Hepatocyte (in vitro differentiated cells): ENCODE measurements around the gene PDZRN4. TPM values are rescaled to one million over a fixed set of nuclear protein-coding genes. Genes with fewer than 3 reads are reported as not detected.

Experiments
- DNase-seq: peaks from one replicate; pipeline ENCODE4 v3.0.0-alpha.2; 2016; ENCODE audit warnings: low spot score
- H2AFZ ChIP-seq: fragments of 200-600 bp; sonication (generic); 2 replicates; pipeline ENCODE4 v1.6.0; 2016; ENCODE audit warnings: antibody characterized with exemption, mild to moderate bottlenecking
- H3K27ac ChIP-seq: fragments of 200-600 bp; sonication (generic); 2 replicates; pipeline ENCODE4 v1.5.1; 2016; ENCODE audit warnings: mild to moderate bottlenecking
- H3K27me3 ChIP-seq: fragments of 200-600 bp; sonication (generic); 2 replicates; pipeline ENCODE4 v1.6.1; 2016
- H3K36me3 ChIP-seq: fragments of 200-600 bp; sonication (generic); replicated peaks from 2 replicates; pipeline ENCODE4 v1.5.1; 2016; ENCODE audit warnings: low read depth; ENCODE audit not compliant: insufficient read depth
- H3K4me1 ChIP-seq: fragments of 200-600 bp; sonication (generic); 2 replicates; pipeline ENCODE4 v1.5.1; 2016; ENCODE audit warnings: mild to moderate bottlenecking, moderate library complexity; ENCODE audit not compliant: insufficient read depth
- H3K4me2 ChIP-seq: fragments of 200-600 bp; sonication (generic); 2 replicates; pipeline ENCODE4 v1.6.0; 2016
- H3K4me3 ChIP-seq: fragments of 200-600 bp; sonication (generic); 2 replicates; pipeline ENCODE4 v1.5.1; 2016; ENCODE audit warnings: mild to moderate bottlenecking
- H3K79me2 ChIP-seq: fragments of 200-600 bp; sonication (generic); 2 replicates; pipeline ENCODE4 v1.6.0; 2017; ENCODE audit warnings: mild to moderate bottlenecking
- H3K9me2 ChIP-seq: fragments of 200-600 bp; sonication (generic); replicated peaks from 2 replicates; pipeline ENCODE4 v1.6.0; 2017; ENCODE audit warnings: mild to moderate bottlenecking; ENCODE audit not compliant: insufficient read depth
- H3K9me3 ChIP-seq: fragments of 200-600 bp; sonication (generic); 2 replicates; pipeline ENCODE4 v1.5.1; 2016; ENCODE audit warnings: low read depth, mild to moderate bottlenecking
- H4K20me1 ChIP-seq: fragments of 200-600 bp; sonication (generic); 2 replicates; pipeline ENCODE4 v1.6.0; 2016; ENCODE audit warnings: mild to moderate bottlenecking; ENCODE audit not compliant: insufficient read depth, poor library complexity, severe bottlenecking
- EZH2 ChIP-seq: fragments of 200-600 bp; sonication (generic); IDR thresholded peaks from 2 replicates; pipeline ENCODE4 v1.6.1; 2016; ENCODE audit warnings: antibody characterized with exemption, mild to moderate bottlenecking, borderline replicate concordance
- EZH2phosphoT487 ChIP-seq: fragments of 200-600 bp; sonication (generic); IDR thresholded peaks from one replicate; pipeline ENCODE4 v1.6.1; 2018; ENCODE audit warnings: antibody characterized with exemption, mild to moderate bottlenecking, low read depth, moderate library complexity; ENCODE audit not compliant: unreplicated experiment, severe bottlenecking
- WGBS: methylation state at CpG from one replicate; pipeline ENCODE4 v1.1.6; 2016; ENCODE audit warnings: low lambda C conversion rate; ENCODE audit errors: missing lambda C conversion rate; 5-methylcytosine and 5-hydroxymethylcytosine counted together
- polyA plus RNA-seq: library from polyadenylated mRNA; unstranded; fragments of >200 nt; fragmentation: Nextera tagmentation; extraction: Ambion mirVana; gene quantifications from 2 replicates; pipeline ENCODE4 v1.2.1, GENCODE V29; 2016
- total RNA-seq: library from RNA; depleted of rRNA; stranded (reverse); fragments of >200 nt; gene quantifications from 2 replicates; pipeline ENCODE4 v1.2.3, GENCODE V29; 2014
- TF ChIP-seq, protein P1 (sequence below): fragments of 200-600 bp; sonication (generic); IDR thresholded peaks from 2 replicates; pipeline ENCODE4 v1.5.1; 2016; ENCODE audit warnings: antibody characterized with exemption, mild to moderate bottlenecking; ENCODE audit not compliant: poor library complexity

The PDZRN4 gene
- total and polyA plus RNA-seq, 2 experiments from 2014 or later: 2.2 to 2.3 TPM

GRCh38 chr12:41224066-41224465 is 35.9 kb downstream of the PDZRN4 start:
- no peak for DNase-seq
- Histone ChIP-seq H3K27ac (no peak overlapping the region), H4K20me1 (no peaks in the 10 kb centered on the region), H3K9me2 (no peaks in the 10 kb centered on the region), H3K9me3 (no peaks in the 10 kb centered on the region), H3K79me2 (no peaks in the 10 kb centered on the region), H3K4me2 (no peak overlapping the region), H3K4me1 (no peaks in the 10 kb centered on the region), H2AFZ (no peak overlapping the region), H3K4me3 (no peak overlapping the region), H3K27me3 (no peaks in the 10 kb centered on the region), H3K36me3 (no peaks in the 10 kb centered on the region)
- 35% methylated on average over 1 of the region's 1 CpG for WGBS
- TF ChIP-seq, protein P1, sequence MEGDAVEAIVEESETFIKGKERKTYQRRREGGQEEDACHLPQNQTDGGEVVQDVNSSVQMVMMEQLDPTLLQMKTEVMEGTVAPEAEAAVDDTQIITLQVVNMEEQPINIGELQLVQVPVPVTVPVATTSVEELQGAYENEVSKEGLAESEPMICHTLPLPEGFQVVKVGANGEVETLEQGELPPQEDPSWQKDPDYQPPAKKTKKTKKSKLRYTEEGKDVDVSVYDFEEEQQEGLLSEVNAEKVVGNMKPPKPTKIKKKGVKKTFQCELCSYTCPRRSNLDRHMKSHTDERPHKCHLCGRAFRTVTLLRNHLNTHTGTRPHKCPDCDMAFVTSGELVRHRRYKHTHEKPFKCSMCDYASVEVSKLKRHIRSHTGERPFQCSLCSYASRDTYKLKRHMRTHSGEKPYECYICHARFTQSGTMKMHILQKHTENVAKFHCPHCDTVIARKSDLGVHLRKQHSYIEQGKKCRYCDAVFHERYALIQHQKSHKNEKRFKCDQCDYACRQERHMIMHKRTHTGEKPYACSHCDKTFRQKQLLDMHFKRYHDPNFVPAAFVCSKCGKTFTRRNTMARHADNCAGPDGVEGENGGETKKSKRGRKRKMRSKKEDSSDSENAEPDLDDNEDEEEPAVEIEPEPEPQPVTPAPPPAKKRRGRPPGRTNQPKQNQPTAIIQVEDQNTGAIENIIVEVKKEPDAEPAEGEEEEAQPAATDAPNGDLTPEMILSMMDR: no peak
- no peak for TF ChIP-seq EZH2
- TF ChIP-seq EZH2phosphoT487: no peak

GRCh38 chr12:41225179-41225578 is 37.1 kb downstream of the PDZRN4 start:
- Histone ChIP-seq H3K4me1 (no peaks in the 10 kb centered on the region), H3K4me3 (no peak overlapping the region), H3K9me2 (no peaks in the 10 kb centered on the region), H3K79me2 (no peaks in the 10 kb centered on the region), H2AFZ (no peak overlapping the region), H3K27ac (no peak overlapping the region), H3K9me3 (no peaks in the 10 kb centered on the region), H4K20me1 (no peaks in the 10 kb centered on the region), H3K27me3 (no peaks in the 10 kb centered on the region), H3K4me2 (no peak overlapping the region), H3K36me3 (no peaks in the 10 kb centered on the region)
- TF ChIP-seq, protein P1: no peak
- no peak for TF ChIP-seq EZH2
- TF ChIP-seq EZH2phosphoT487: no peak
- WGBS: 91% methylated on average over 1 of the region's 1 CpG
- DNase-seq: no peak

GRCh38 chr12:41228066-41228820 is 40.1 kb downstream of the PDZRN4 start:
- Histone ChIP-seq H3K36me3 (no peaks in the 10 kb centered on the region), H4K20me1 (no peaks in the 10 kb centered on the region), H3K4me2 (no peak overlapping the region), H3K4me3 (no peak overlapping the region), H3K79me2 (no peaks in the 10 kb centered on the region), H2AFZ (no peak overlapping the region), H3K27ac (no peak overlapping the region), H3K4me1 (no peaks in the 10 kb centered on the region), H3K27me3 (no peaks in the 10 kb centered on the region), H3K9me2 (no peaks in the 10 kb centered on the region), H3K9me3 (no peaks in the 10 kb centered on the region)
- TF ChIP-seq EZH2 (no peak), EZH2phosphoT487 (no peak)
- TF ChIP-seq, protein P1: no peak
- 76% methylated on average over 3 of the region's 3 CpGs for WGBS
- DNase-seq: no peak
